HepG2 (cell line): ENCODE results near the gene MPPE1. TPM values are rescaled to one million over a fixed set of nuclear protein-coding genes. Genes with fewer than 3 reads are reported as not detected.

Experiments
- ARNTL ChIP-seq: sonication (generic); formaldehyde crosslinking; IDR thresholded peaks from 2 replicates; pipeline ENCODE4 v1.4.0; 2020; ENCODE audit warnings: mild to moderate bottlenecking, missing genetic modification reagents
- BHLHE40 ChIP-seq: IDR thresholded peaks from 2 replicates; pipeline ENCODE4 v1.6.1; 2011; ENCODE audit warnings: low read length, improper control_type of control experiment
- CHD2 ChIP-seq: IDR thresholded peaks from 2 replicates; pipeline ENCODE4 v1.6.1; 2011; ENCODE audit warnings: low read depth, low read length, improper control_type of control experiment
- DNMT3B ChIP-seq: conservative IDR thresholded peaks from 2 replicates; pipeline ENCODE4 v1.6.1; 2016; ENCODE audit warnings: missing biosample characterization, control low read depth
- ETV6 ChIP-seq: sonication (generic); formaldehyde crosslinking; conservative IDR thresholded peaks from 2 replicates; pipeline ENCODE4 v1.4.0; 2020; ENCODE audit warnings: missing genetic modification reagents
- FLYWCH1 ChIP-seq: sonication (generic); formaldehyde crosslinking; IDR thresholded peaks from 2 replicates; pipeline ENCODE4 v1.8.1; 2023; ENCODE audit warnings: mild to moderate bottlenecking, missing genetic modification reagents
- FOXK2 ChIP-seq: fragments of 450-650 bp; IDR thresholded peaks from 2 replicates; pipeline ENCODE4 v1.6.1; 2016
- FOXO1 ChIP-seq: sonication (generic); formaldehyde crosslinking; IDR thresholded peaks from 2 replicates; pipeline ENCODE4 v1.4.0; 2020; ENCODE audit warnings: missing genetic modification reagents
- GABPA ChIP-seq, 2 experiments: IDR thresholded peaks; 2 replicates each; pipeline ENCODE4 v1.6.1; 2011 to 2016; ENCODE audit warnings: low read depth in 2 of 2, low read length in 1 of 2, missing biosample characterization in 1 of 2, missing genetic modification characterization in 1 of 2
- GZF1 ChIP-seq: sonication (generic); formaldehyde crosslinking; IDR thresholded peaks from 2 replicates; pipeline ENCODE4 v1.5.1; 2020; ENCODE audit warnings: mild to moderate bottlenecking, missing genetic modification reagents
- KDM5A ChIP-seq: fragments of 200-600 bp; sonication (generic); IDR thresholded peaks from 2 replicates; pipeline ENCODE4 v1.7.0; 2018; ENCODE audit warnings: antibody characterized with exemption, mild to moderate bottlenecking, low read length, borderline replicate concordance
- MBNL3 ChIP-seq: fragments of 250-450 bp; sonication (Bioruptor Pico); conservative IDR thresholded peaks from 2 replicates; pipeline ENCODE4 v1.8.0; 2022; ENCODE audit warnings: mild to moderate bottlenecking, inconsistent platforms
- NFKBIZ ChIP-seq: IDR thresholded peaks from 2 replicates; pipeline ENCODE4 v1.6.1; 2018; ENCODE audit warnings: missing genetic modification reagents, missing compliant biosample characterization
- NFYC ChIP-seq: IDR thresholded peaks from 2 replicates; pipeline ENCODE4 v1.6.1; 2016; ENCODE audit warnings: missing genetic modification reagents, missing compliant biosample characterization
- RBFOX2 ChIP-seq: fragments of 200-400 bp; formaldehyde crosslinking; IDR thresholded peaks from 2 replicates; pipeline ENCODE4 v1.6.1; 2017; ENCODE audit warnings: low read depth, mild to moderate bottlenecking, low read length
- RORA ChIP-seq: sonication (generic); formaldehyde crosslinking; IDR thresholded peaks from 2 replicates; pipeline ENCODE4 v1.5.0; 2020; ENCODE audit warnings: mild to moderate bottlenecking, missing genetic modification reagents, moderate library complexity
- SETDB1 ChIP-seq: sonication (generic); formaldehyde crosslinking; IDR thresholded peaks from 2 replicates; pipeline ENCODE4 v1.5.1; 2020; ENCODE audit warnings: missing genetic modification reagents, mild to moderate bottlenecking, borderline replicate concordance
- SMAD3 ChIP-seq: sonication (generic); formaldehyde crosslinking; IDR thresholded peaks from 2 replicates; pipeline ENCODE4 v1.4.0; 2020; ENCODE audit warnings: missing genetic modification reagents
- ZNF296 ChIP-seq: sonication (generic); formaldehyde crosslinking; conservative IDR thresholded peaks from 2 replicates; pipeline ENCODE4 v1.5.0; 2020; ENCODE audit warnings: mild to moderate bottlenecking, missing genetic modification reagents
- ZNF30 ChIP-seq: sonication (generic); formaldehyde crosslinking; IDR thresholded peaks from 2 replicates; pipeline ENCODE4 v1.5.0; 2020; ENCODE audit warnings: mild to moderate bottlenecking, missing genetic modification reagents
- ZNF33B ChIP-seq: sonication (generic); formaldehyde crosslinking; IDR thresholded peaks from 2 replicates; pipeline ENCODE4 v1.5.1; 2020; ENCODE audit warnings: mild to moderate bottlenecking, missing genetic modification reagents
- ZNF501 ChIP-seq: sonication (generic); formaldehyde crosslinking; IDR thresholded peaks from 2 replicates; pipeline ENCODE4 v1.5.1; 2020; ENCODE audit warnings: mild to moderate bottlenecking, moderate library complexity, missing genetic modification reagents
- ZNF577 ChIP-seq: sonication (generic); formaldehyde crosslinking; IDR thresholded peaks from 2 replicates; pipeline ENCODE4 v1.4.0; 2020; ENCODE audit warnings: mild to moderate bottlenecking, low read depth, missing genetic modification reagents, borderline replicate concordance
- ZNF724P ChIP-seq: sonication (generic); formaldehyde crosslinking; IDR thresholded peaks from 2 replicates; pipeline ENCODE4 v1.8.0; 2022; ENCODE audit warnings: missing genetic modification reagents, borderline replicate concordance
- ZNF841 ChIP-seq: sonication (generic); formaldehyde crosslinking; IDR thresholded peaks from 2 replicates; pipeline ENCODE4 v1.8.1; 2023; ENCODE audit warnings: missing genetic modification reagents, borderline replicate concordance
- ZSCAN20 ChIP-seq: sonication (generic); formaldehyde crosslinking; IDR thresholded peaks from 2 replicates; pipeline ENCODE4 v1.4.0; 2020; ENCODE audit warnings: missing genetic modification reagents, mild to moderate bottlenecking, borderline replicate concordance
- polyA plus RNA-seq, 8 experiments: library from polyadenylated mRNA; depleted of rRNA in 3 of 8; stranded (reverse) in 7 of 8; unstranded in 1 of 8; fragments of >200 nt; fragmentation: Illumina TruSeq in 4 of 8; extraction: Trizol in 4 of 8; gene quantifications; 2 replicates each; pipeline versions ENCODE4 v1.2.1 to v1.2.3, GENCODE V29; 2011 to 2016; ENCODE audit warnings: low read depth in 4 of 8, missing spikeins in 1 of 8, mixed read lengths in 1 of 8; ENCODE audit not compliant: insufficient read depth in 1 of 8
- total RNA-seq, 5 experiments: library from RNA; depleted of rRNA; stranded (reverse); fragments of >200 nt; fragmentation: Illumina TruSeq; extraction: Trizol; gene quantifications; 2 replicates each; pipeline ENCODE4 v1.2.3, GENCODE V29; 2016; ENCODE audit warnings: low read depth in 1 of 5
- TF ChIP-seq, protein P1 (sequence below): sonication (generic); formaldehyde crosslinking; IDR thresholded peaks from 2 replicates; pipeline ENCODE4 v1.5.1; 2020; ENCODE audit warnings: mild to moderate bottlenecking, missing genetic modification reagents, borderline replicate concordance
- TF ChIP-seq, protein P2 (sequence below): sonication (generic); formaldehyde crosslinking; IDR thresholded peaks from 2 replicates; pipeline ENCODE4 v1.8.0; 2022; ENCODE audit warnings: missing genetic modification reagents, mild to moderate bottlenecking, borderline replicate concordance
- TF ChIP-seq, protein P3 (sequence below): sonication (generic); formaldehyde crosslinking; IDR thresholded peaks from 2 replicates; pipeline ENCODE4 v1.5.1; 2020; ENCODE audit warnings: missing genetic modification reagents, mild to moderate bottlenecking, borderline replicate concordance
- TF ChIP-seq, protein P4 (sequence below): sonication (generic); formaldehyde crosslinking; IDR thresholded peaks from 2 replicates; pipeline ENCODE4 v1.4.0; 2020; ENCODE audit warnings: missing genetic modification reagents

The MPPE1 gene
- total and polyA plus RNA-seq, 2 of the 13 experiments (the other 11 are each of a cell fraction or from before 2014, with no cell fraction given): 9.6 to 11.9 TPM

DNA sequence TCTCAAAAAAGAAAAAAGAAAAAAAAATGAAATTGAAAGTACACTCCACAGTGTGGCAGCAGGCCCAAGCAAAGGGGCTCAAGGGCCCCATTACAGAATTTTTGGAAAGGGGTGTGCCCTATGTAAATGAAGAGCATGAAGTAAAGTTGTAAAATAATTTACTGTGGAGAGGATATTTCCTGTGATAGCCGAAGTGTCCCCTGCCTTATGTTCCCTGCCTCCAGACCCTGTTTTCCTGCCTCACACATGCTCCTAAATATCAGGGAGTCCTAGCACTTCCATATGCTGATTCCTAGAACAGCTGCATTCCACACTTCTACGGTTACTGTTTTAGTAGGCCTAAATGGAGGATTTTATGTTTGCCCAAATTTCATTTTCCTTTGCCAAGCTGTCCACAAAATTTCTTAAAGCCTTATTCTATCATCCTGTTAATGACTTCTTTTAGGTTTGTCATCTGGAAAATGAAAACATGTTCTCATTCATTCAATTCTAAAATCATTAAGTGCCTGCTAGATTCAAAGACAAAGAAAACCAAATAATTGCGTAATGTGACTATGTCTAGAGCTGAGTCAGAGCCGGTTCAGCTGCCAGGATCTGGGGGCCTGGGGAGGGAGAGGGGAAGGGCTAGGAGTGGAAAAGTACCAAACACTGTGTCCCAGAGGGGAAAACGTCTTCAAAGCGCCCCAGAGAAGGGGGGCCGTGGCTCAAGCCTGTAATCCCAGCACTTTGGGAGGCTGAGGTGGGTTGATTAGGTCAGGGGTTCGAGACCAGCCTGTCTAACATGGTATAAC, 47.3 kb upstream of the MPPE1 start (continued):
- no peak for TF ChIP-seq ZNF296 (CRISPR knock-in tag)
- no peak for TF ChIP-seq ZNF724P (CRISPR knock-in tag)
- TF ChIP-seq, protein P1, sequence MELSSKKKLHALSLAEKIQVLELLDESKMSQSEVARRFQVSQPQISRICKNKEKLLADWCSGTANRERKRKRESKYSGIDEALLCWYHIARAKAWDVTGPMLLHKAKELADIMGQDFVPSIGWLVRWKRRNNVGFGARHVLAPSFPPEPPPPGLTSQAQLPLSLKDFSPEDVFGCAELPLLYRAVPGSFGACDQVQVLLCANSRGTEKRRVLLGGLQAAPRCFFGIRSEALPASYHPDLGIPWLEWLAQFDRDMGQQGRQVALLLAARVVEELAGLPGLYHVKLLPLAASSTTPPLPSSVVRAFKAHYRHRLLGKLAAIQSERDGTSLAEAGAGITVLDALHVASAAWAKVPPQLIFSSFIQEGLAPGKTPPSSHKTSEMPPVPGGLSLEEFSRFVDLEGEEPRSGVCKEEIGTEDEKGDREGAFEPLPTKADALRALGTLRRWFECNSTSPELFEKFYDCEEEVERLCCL (CRISPR knock-in tag): no peak
- no peak for TF ChIP-seq ZNF30 (CRISPR knock-in tag)
- TF ChIP-seq MBNL3 (CRISPR knock-in tag): no peak
- TF ChIP-seq KDM5A: no peak
- no peak for TF ChIP-seq ZNF577 (CRISPR knock-in tag)
- no peak for TF ChIP-seq FOXK2
- 0 out of 2 replicates have a peak, but pooled peaks have one; percentile 39 for TF ChIP-seq SMAD3 (CRISPR knock-in tag)
- TF ChIP-seq FOXO1 (CRISPR knock-in tag): no peak; the same call in 1 of the 2 replicates
- TF ChIP-seq RORA (CRISPR knock-in tag): no peak
- TF ChIP-seq, protein P2, sequence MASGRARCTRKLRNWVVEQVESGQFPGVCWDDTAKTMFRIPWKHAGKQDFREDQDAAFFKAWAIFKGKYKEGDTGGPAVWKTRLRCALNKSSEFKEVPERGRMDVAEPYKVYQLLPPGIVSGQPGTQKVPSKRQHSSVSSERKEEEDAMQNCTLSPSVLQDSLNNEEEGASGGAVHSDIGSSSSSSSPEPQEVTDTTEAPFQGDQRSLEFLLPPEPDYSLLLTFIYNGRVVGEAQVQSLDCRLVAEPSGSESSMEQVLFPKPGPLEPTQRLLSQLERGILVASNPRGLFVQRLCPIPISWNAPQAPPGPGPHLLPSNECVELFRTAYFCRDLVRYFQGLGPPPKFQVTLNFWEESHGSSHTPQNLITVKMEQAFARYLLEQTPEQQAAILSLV (CRISPR knock-in tag): no peak
- TF ChIP-seq, protein P3, sequence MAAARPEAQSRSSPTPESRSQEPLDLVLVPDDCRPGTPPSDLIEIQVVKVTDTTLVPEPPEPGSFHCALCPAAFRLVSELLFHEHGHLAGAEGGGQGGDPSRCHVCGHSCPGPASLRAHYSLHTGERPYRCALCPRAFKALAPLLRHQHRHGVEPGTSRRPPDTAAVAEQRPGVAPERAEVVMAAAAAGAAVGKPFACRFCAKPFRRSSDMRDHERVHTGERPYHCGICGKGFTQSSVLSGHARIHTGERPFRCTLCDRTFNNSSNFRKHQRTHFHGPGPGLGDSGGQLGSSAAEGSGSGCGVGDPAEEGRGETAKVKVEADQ (CRISPR knock-in tag): no peak
- TF ChIP-seq, protein P4, sequence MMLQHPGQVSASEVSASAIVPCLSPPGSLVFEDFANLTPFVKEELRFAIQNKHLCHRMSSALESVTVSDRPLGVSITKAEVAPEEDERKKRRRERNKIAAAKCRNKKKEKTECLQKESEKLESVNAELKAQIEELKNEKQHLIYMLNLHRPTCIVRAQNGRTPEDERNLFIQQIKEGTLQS (CRISPR knock-in tag): peak; percentile 54; the same call in 1 of the 2 replicates
- no peak for TF ChIP-seq SETDB1 (CRISPR knock-in tag)
- no peak for TF ChIP-seq ZNF501 (CRISPR knock-in tag)
- no peak for TF ChIP-seq FLYWCH1
- no peak for TF ChIP-seq ZNF33B (CRISPR knock-in tag)
- no peak for TF ChIP-seq ZSCAN20
- TF ChIP-seq ARNTL (CRISPR knock-in tag): no peak
- TF ChIP-seq GZF1: peak; percentile 95
- TF ChIP-seq DNMT3B (CRISPR knock-in tag): no peak
- no peak for TF ChIP-seq CHD2
- TF ChIP-seq NFYC (CRISPR knock-in tag): no peak
- no peak for TF ChIP-seq RBFOX2
- TF ChIP-seq BHLHE40: no peak
- no peak for TF ChIP-seq NFKBIZ (CRISPR knock-in tag)
- no peak for TF ChIP-seq GABPA (IDR thresholded peaks at IDR 0.05; ENCODE audit: low read depth, low read length)
- TF ChIP-seq GABPA (CRISPR knock-in tag; IDR thresholded peaks at IDR 0.05; ENCODE audit: low read depth): no peak
- TF ChIP-seq ZNF841 (CRISPR knock-in tag): no peak
- TF ChIP-seq ETV6: no peak
